Osteoblast (primary cell): ENCODE results near the gene DHRS2. TPM values are rescaled to one million over a fixed set of nuclear protein-coding genes. Genes with fewer than 3 reads are reported as not detected.
"Not testable (repeated sequence)": the region's sequence is repeated elsewhere in the genome, so short reads cannot be mapped to it uniquely, and the experiment has no call there.

Experiments
- DNase-seq: peaks from one replicate; pipeline ENCODE4 v3.0.0; 2011; ENCODE audit warnings: low spot score, mixed read lengths; ENCODE audit not compliant: insufficient read length; ENCODE audit errors: missing footprints
- H2AFZ ChIP-seq: 2 replicates; pipeline ENCODE4 v1.6.0; 2011; ENCODE audit warnings: mild to moderate bottlenecking, low read length
- H3K27ac ChIP-seq: 2 replicates; pipeline ENCODE4 v1.5.1; 2011; ENCODE audit warnings: mild to moderate bottlenecking, low read depth, low read length, moderate library complexity
- H3K27me3 ChIP-seq: 2 replicates; pipeline ENCODE4 v1.6.0; 2012; ENCODE audit warnings: mild to moderate bottlenecking, control low read depth, inconsistent platforms, low read length, moderate library complexity; ENCODE audit not compliant: insufficient read depth
- H3K36me3 ChIP-seq: 2 replicates; pipeline ENCODE4 v1.5.1; 2011; ENCODE audit warnings: mild to moderate bottlenecking, low read length, control low read depth, moderate library complexity; ENCODE audit not compliant: insufficient read depth
- H3K4me1 ChIP-seq: 2 replicates; pipeline ENCODE4 v1.5.1; 2011; ENCODE audit warnings: mild to moderate bottlenecking, low read length, control low read depth, moderate library complexity; ENCODE audit not compliant: insufficient read depth
- H3K4me2 ChIP-seq: 2 replicates; pipeline ENCODE4 v1.6.0; 2011; ENCODE audit warnings: mild to moderate bottlenecking, low read length; ENCODE audit not compliant: insufficient read depth
- H3K4me3 ChIP-seq: fragments of 200-600 bp; sonication (generic); 3 replicates; pipeline ENCODE4 v1.5.1; 2012; ENCODE audit warnings: mild to moderate bottlenecking, low read length, inconsistent platforms; ENCODE audit not compliant: insufficient read depth
- H3K79me2 ChIP-seq: 2 replicates; pipeline ENCODE4 v1.6.0; 2012; ENCODE audit warnings: mild to moderate bottlenecking, low read length, control low read depth, inconsistent platforms; ENCODE audit not compliant: insufficient read depth
- H3K9me3 ChIP-seq: 2 replicates; pipeline ENCODE4 v1.5.1; 2011; ENCODE audit warnings: low read depth, low read length, control low read depth
- H4K20me1 ChIP-seq: 2 replicates; pipeline ENCODE4 v1.6.0; 2012; ENCODE audit warnings: mild to moderate bottlenecking, low read length, control low read depth; ENCODE audit not compliant: insufficient read depth
- total RNA-seq: library from RNA; depleted of rRNA; stranded (reverse); fragments of >200 nt; gene quantifications from 2 replicates; pipeline ENCODE4 v1.2.3, GENCODE V29; 2012
- TF ChIP-seq, protein P1 (sequence below): IDR thresholded peaks from 2 replicates; pipeline ENCODE4 v1.5.1; 2011; ENCODE audit warnings: mild to moderate bottlenecking, low read depth, low read length, moderate library complexity; ENCODE audit errors: extremely low read depth

DHRS2 gene
- total RNA-seq, 1 donor = under 0.01 TPM

DNA sequence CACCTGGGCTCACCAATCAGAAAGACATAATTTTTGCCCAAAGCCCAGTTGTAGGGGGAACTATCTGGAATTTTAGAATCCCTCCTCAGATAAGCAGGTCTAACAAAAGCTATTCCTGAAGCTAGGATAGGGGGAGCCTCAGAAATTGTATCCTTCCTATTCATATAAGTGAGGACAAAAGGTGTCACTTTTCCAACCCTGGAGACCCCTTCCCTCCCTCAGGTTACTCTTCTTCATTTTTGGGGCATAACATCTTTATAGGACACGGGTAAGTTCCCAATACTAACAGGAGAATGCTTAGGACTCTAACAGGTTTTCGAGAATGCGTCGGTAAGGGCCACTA, 1.1 kb downstream of the DHRS2 start:
- peaks cover 29% of the 10 kb centered on the region for H3K4me1 ChIP-seq
- H3K27me3 ChIP-seq, H3K79me2 ChIP-seq, H3K4me2 ChIP-seq, H3K27ac ChIP-seq, DNase-seq, H2AFZ ChIP-seq, H3K36me3 ChIP-seq, H3K9me3 ChIP-seq, H4K20me1 ChIP-seq, H3K4me3 ChIP-seq: not testable (repeated sequence)

DNA sequence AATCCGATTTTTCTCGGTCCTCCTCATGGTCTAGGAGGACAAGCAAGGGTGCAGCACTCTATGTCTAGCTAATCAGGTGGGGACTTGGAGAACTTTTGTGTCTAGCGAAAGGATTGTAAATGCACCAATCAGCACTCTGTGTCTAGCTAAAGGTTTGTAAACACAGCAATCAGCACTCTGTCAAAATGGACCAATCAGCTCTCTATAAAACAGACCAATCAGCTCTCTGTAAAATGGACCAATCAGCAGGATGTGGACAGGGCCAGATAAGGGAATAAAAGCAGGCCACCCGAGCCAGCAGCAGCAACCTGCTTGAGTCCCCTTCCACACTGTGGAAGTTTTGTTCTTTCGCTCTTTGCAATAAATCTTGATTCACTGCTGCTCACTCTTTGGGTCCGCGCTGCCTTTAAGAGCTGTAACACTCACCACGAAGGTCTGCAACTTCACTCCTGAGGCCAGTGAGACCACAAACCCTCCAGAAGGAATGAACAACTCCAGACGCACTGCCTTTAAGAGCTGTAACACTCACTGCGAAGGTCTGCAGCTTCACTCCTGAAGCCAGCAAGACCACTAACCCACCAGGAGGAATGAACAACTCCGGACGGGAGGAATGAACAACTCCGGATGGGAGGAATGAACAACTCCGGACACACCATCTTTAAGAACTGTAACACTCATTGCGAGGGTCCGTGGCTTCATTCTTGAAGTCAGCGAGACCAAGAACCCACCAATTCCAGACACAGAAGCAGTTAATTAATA, 1.7 kb downstream of the DHRS2 start:
- not testable (repeated sequence) for H3K4me2 ChIP-seq, H3K79me2 ChIP-seq, H3K36me3 ChIP-seq, H3K27me3 ChIP-seq, H3K27ac ChIP-seq, H2AFZ ChIP-seq, H3K4me3 ChIP-seq, H3K9me3 ChIP-seq, DNase-seq, H4K20me1 ChIP-seq
- peaks cover 29% of the 10 kb centered on the region for H3K4me1 ChIP-seq

DNA sequence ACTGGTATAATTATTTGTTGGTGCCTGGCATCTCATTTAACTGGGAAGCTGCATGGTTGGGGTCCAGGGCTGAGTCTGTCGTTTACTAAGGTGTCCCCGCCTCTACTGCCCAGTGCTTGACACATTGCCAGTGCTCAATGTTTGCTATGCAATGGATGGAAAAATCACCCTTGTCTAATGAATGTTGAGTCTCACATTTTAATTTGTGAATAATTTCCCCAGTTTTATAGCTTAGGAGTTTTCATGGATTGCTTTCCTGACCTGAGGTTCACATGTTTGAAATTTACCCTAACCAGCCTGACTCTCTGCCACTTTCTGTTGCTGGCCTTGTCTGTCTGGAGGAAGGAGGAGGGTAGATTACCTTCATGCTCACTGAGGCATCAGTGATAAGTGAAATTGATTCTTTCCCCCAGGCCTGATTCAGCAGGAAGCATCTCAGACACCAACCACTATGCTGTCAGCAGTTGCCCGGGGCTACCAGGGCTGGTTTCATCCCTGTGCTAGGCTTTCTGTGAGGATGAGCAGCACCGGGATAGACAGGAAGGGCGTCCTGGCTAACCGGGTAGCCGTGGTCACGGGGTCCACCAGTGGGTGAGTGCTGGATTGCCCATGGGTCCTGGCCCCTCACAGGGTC, 2.4 kb downstream of the DHRS2 start:
- H3K27ac ChIP-seq = no peak overlapping the region
- peaks cover 2% of the 10 kb centered on the region for H3K27me3 ChIP-seq
- peaks cover 29% of the 10 kb centered on the region for H3K4me1 ChIP-seq
- H3K79me2 ChIP-seq = no peaks in the 10 kb centered on the region
- H3K4me2 ChIP-seq = no peak overlapping the region
- no peaks in the 10 kb centered on the region for H3K36me3 ChIP-seq
- H2AFZ ChIP-seq = no peak overlapping the region
- no peak overlapping the region for H3K4me3 ChIP-seq
- H4K20me1 ChIP-seq = no peaks in the 10 kb centered on the region
- no peaks in the 10 kb centered on the region for H3K9me3 ChIP-seq
- DNase-seq = peak; percentile 63
- TF ChIP-seq, protein P1, sequence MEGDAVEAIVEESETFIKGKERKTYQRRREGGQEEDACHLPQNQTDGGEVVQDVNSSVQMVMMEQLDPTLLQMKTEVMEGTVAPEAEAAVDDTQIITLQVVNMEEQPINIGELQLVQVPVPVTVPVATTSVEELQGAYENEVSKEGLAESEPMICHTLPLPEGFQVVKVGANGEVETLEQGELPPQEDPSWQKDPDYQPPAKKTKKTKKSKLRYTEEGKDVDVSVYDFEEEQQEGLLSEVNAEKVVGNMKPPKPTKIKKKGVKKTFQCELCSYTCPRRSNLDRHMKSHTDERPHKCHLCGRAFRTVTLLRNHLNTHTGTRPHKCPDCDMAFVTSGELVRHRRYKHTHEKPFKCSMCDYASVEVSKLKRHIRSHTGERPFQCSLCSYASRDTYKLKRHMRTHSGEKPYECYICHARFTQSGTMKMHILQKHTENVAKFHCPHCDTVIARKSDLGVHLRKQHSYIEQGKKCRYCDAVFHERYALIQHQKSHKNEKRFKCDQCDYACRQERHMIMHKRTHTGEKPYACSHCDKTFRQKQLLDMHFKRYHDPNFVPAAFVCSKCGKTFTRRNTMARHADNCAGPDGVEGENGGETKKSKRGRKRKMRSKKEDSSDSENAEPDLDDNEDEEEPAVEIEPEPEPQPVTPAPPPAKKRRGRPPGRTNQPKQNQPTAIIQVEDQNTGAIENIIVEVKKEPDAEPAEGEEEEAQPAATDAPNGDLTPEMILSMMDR = no peak

DNA sequence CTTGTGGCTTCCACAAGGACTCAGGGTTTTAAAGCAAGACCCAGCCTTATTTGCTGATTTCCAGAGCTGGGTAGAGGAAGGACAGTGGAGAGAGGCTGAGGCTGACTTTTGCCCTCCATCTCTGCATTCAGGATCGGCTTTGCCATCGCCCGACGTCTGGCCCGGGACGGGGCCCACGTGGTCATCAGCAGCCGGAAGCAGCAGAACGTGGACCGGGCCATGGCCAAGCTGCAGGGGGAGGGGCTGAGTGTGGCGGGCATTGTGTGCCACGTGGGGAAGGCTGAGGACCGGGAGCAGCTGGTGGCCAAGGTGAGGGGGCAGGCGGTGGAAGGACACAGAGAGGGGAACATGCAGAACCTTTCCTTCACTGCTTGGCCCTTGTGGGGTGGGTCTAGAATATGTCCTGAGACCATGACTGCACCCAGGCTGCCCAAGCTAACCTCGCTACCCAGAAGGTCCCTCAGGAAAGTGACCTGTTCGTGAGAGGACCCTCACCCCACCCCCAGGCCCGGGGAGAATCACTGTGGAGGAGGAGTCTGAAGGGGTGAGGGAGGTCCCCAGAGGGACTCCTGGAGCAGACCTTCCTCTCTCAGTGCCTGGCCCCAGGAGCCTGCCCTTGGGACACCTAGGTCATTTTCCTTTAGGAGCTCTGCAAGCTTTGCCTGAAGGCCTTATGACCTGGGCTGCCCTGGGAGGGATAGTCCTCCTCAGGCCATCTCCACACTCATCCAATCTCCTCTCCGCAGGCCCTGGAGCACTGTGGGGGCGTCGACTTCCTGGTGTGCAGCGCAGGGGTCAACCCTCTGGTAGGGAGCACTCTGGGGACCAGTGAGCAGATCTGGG, 3.1 kb downstream of the DHRS2 start:
- Histone ChIP-seq H2AFZ (no peak overlapping the region), H3K4me2 (no peak overlapping the region), H3K27me3 (peaks cover 2% of the 10 kb centered on the region), H3K4me1 (peaks cover 29% of the 10 kb centered on the region), H3K4me3 (no peak overlapping the region), H3K79me2 (no peaks in the 10 kb centered on the region), H3K27ac (peak overlapping the region; percentile 7), H4K20me1 (no peaks in the 10 kb centered on the region), H3K36me3 (no peaks in the 10 kb centered on the region), H3K9me3 (no peaks in the 10 kb centered on the region)
- TF ChIP-seq, protein P1 = no peak
- DNase-seq = peak; percentile 46
